Measurements from ENCODE around the gene BCKDK. TPM values are rescaled to one million over a fixed set of nuclear protein-coding genes. Genes with fewer than 3 reads are reported as not detected.
A peak's percentile ranks its signal among the peaks of the same experiment; 100 is the strongest.

The BCKDK gene
- total and polyA plus RNA-seq, 2 of the 13 experiments (the other 11 are each of a cell fraction or from before 2014, with no cell fraction given), result 24.9 to 42.6 TPM

DNA sequence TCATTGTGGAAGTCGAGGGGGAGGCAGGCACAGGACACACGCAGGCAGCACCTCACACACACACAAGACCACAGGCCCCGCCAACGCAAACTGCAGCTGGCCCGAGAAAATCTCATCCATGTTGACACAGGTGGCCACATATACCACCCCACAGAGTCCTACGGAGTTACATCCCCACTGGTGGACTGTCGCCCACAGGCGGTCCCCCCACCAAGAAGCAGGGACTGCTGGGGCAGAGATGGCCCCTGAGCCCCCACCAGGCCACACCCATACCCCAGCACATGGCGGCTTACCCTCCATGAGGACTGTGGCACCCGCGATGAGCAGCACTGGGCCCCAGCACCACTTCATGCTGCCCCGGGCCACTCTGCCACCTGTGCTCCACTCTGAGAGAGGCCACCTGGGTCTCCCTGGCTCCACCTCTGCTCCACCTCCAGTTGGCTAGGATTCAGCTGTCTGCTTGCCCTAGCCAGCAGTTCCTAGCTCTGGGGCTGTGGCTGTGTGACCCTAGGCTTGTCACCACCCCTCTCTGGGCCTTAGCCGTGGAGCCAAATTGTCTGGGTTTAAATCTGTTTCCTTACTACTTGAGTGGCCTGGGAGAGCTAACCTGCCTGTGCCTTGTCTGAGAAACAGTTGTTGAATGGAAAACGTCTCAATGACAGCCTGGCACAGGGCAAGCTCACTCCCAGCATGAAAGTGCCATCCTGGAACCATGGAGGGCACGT is 19.6 kb upstream of the BCKDK start, which contains the start of gene PRSS53 (continued):
- TF ChIP-seq ZNF670 (CRISPR knock-in tag; IDR thresholded peaks at IDR 0.05; ENCODE audit: borderline replicate concordance) (no peak), ZMYM3 (CRISPR knock-in tag; IDR thresholded peaks at IDR 0.05) (peak; percentile 35; the same call in 1 of the 2 replicates), FOXO4 (CRISPR knock-in tag; conservative IDR thresholded peaks at IDR 0.05) (no peak), KMT2B (CRISPR knock-in tag; IDR thresholded peaks at IDR 0.05) (no peak), ZBTB38 (CRISPR knock-in tag; IDR thresholded peaks at IDR 0.05) (no peak), RBM22 (optimal IDR thresholded peaks at IDR 0.05; ENCODE audit: low read length) (peak; percentile 79), CENPT (CRISPR knock-in tag; IDR thresholded peaks at IDR 0.05; ENCODE audit: low read depth) (no peak), ZNF768 (CRISPR knock-in tag; IDR thresholded peaks at IDR 0.05) (peak; percentile 97), MBNL3 (CRISPR knock-in tag; conservative IDR thresholded peaks at IDR 0.05) (no peak), LCORL (IDR thresholded peaks at IDR 0.05) (no peak), LCORL (CRISPR knock-in tag; IDR thresholded peaks at IDR 0.05) (no peak), HOXA5 (CRISPR knock-in tag; IDR thresholded peaks at IDR 0.05) (no peak), HOXA9 (CRISPR knock-in tag; IDR thresholded peaks at IDR 0.05; ENCODE audit: borderline replicate concordance) (no peak), POLR2A (IDR thresholded peaks at IDR 0.05; ENCODE audit: insufficient read depth in 1 of 2, low read depth in 2 of 2, low read length in 2 of 2) (peak in 1 of 2 experiments; percentile 39; a peak in 1 of 4 replicates), ZNF816 (CRISPR knock-in tag; IDR thresholded peaks at IDR 0.05; ENCODE audit: borderline replicate concordance) (no peak), AGO2 (optimal IDR thresholded peaks at IDR 0.05; ENCODE audit: low read depth, low read length) (peak; percentile 86), RERE (CRISPR knock-in tag; IDR thresholded peaks at IDR 0.05; ENCODE audit: low read depth) (no peak)
